Pancreas (tissue), 10 donors: ENCODE results near the gene DTL. TPM values are rescaled to one million over a fixed set of nuclear protein-coding genes. Genes with fewer than 3 reads are reported as not detected.
A peak's percentile ranks its signal among the peaks of the same experiment; 100 is the strongest.

Source experiments
- ATAC-seq, 4 donors: fragments of 200-7000 bp; cut with Tn5 transposase; one replicate each; pipeline versions ENCODE4 v1.8.0 to v1.9.1; 2020; ENCODE audit warnings: mild to moderate bottlenecking in 4 of 4, moderate library complexity in 4 of 4
- DNase-seq, 6 donors: peaks; one replicate each; pipeline ENCODE4 v3.0.0-alpha.2; 2020
- FAIRE-seq: peaks from 2 replicates; lab custom pipeline; 2012; peaks lifted over from hg19 to GRCh38; lab: Jason Lieb, UNC
- H3K27ac ChIP-seq, 4 donors: fragments of 200-600 bp; sonication (generic); 1 replicate in 3 of 4; 2 replicates in 1 of 4; pipeline versions ENCODE4 v1.5.0 to v1.8.0; 2020
- H3K27me3 ChIP-seq, 4 donors: fragments of 200-600 bp; one replicate each; pipeline ENCODE4 v1.8.0; 2021
- H3K36me3 ChIP-seq, 3 donors: fragments of 200-600 bp; sonication (generic) in 1 of 3; one replicate each; pipeline versions ENCODE4 v1.5.0 to v1.8.0; 2020 to 2021
- H3K4me1 ChIP-seq, 3 donors: fragments of 200-600 bp; one replicate each; pipeline ENCODE4 v1.8.0; 2021
- H3K4me3 ChIP-seq, 4 donors: fragments of 200-600 bp; sonication (generic) in 2 of 4; one replicate each; pipeline versions ENCODE4 v1.5.0 to v1.8.0; 2020 to 2021
- H3K9me3 ChIP-seq, 4 donors: fragments of 200-600 bp; one replicate each; pipeline ENCODE4 v1.8.0; 2021
- CTCF ChIP-seq, 4 donors: fragments of 200-600 bp; sonication (generic) in 3 of 4; IDR thresholded peaks; one replicate each; pipeline versions ENCODE4 v1.5.0 to v1.8.0; 2021; ENCODE audit warnings: antibody characterized with exemption in 4 of 4
- WGBS, 2 donors: extraction: QIAGEN DNeasy Blood & Tissue Kit; methylation state at CpG; one replicate each; pipeline ENCODE4 v1.1.7; 2013; 5-methylcytosine and 5-hydroxymethylcytosine counted together
- intact Hi-C, 3 donors: fragments of 100-400 bp; cut with DNase I; formaldehyde crosslinking; loops; one replicate each; pipeline versions ENCODE4 v1.11.1 to v1.14.2; 2022
- polyA plus RNA-seq, 2 donors: library from polyadenylated mRNA; stranded (reverse); fragments of 200-250 nt; gene quantifications; one replicate each; pipeline ENCODE4 v1.2.3, GENCODE V29; 2013
- total RNA-seq, 6 donors: library from RNA; stranded (reverse); fragmentation: NEBNext Ultra II Directional in 4 of 6; extraction: Animal tissue kit (Norgen Biotek cat#: 25700) in 4 of 6; gene quantifications; one replicate each; pipeline versions ENCODE4 v1.2.1 to v1.2.4, GENCODE V29; 2021 to 2023
- donor health status: healthy with polysubstance abuse.
- donor health status: DM: no; HTN: no; CAD: no; lungs with moderate emphysema.
- donor health status: DM: no; HTN: no; CAD: no.
- donor health status: control.
- donor health status: control.
- donor health status: Bipolar disorder and iron deficiency.
- donor health status: DM: yes; HTN: yes; CAD: no.
- donor health status: DM: no; HTN: no; CAD: no.
- donor health status: DM: no; HTN: no; CAD: no.
- donor health status: DM: yes; HTN: yes; CAD: no.

Gene DTL
- total and polyA plus RNA-seq, 8 donors = 0.05 to 1.1 (median 0.49) TPM

- TF ChIP-seq CTCF (IDR thresholded peaks at IDR 0.05) = no peak
- FAIRE-seq (no peak), DNase-seq (no peak), ATAC-seq (no peak)
- Histone ChIP-seq H3K36me3 (no peaks in the 10 kb centered on the region), H3K4me1 (no peaks in the 10 kb centered on the region), H3K27ac (no peak overlapping the region), H3K4me3 (no peak overlapping the region), H3K9me3 (no peaks in the 10 kb centered on the region), H3K27me3 (no peaks in the 10 kb centered on the region)
- WGBS, 2 donors = 94 to 98% methylated on average over 2 of the region's 2 CpGs
- intact Hi-C loops = no loop called here
Measured at GRCh38 chr1:212135166-212135565, 99.6 kb downstream of the DTL start.

GRCh38 chr1:212137854-212138253, 102.3 kb downstream of the DTL start:
- ATAC-seq (no peak), FAIRE-seq (no peak), DNase-seq (no peak)
- TF ChIP-seq CTCF (IDR thresholded peaks at IDR 0.05) = no peak
- Histone ChIP-seq H3K9me3 (no peaks in the 10 kb centered on the region), H3K27ac (no peak overlapping the region), H3K27me3 (no peaks in the 10 kb centered on the region), H3K36me3 (no peaks in the 10 kb centered on the region), H3K4me3 (no peak overlapping the region), H3K4me1 (no peaks in the 10 kb centered on the region)
- intact Hi-C loops = no loop called here
- WGBS, 2 donors = 68 to 70% methylated on average over 1 of the region's 1 CpG

GRCh38 chr1:212138457-212138856, 102.9 kb downstream of the DTL start:
- Histone ChIP-seq H3K9me3 (no peaks in the 10 kb centered on the region), H3K36me3 (no peaks in the 10 kb centered on the region), H3K27me3 (no peaks in the 10 kb centered on the region), H3K27ac (no peak overlapping the region), H3K4me1 (no peaks in the 10 kb centered on the region), H3K4me3 (no peak overlapping the region)
- intact Hi-C loops = no loop called here
- peak; percentile 56 to 87 (median 76) for ATAC-seq
- FAIRE-seq = no peak
- peak in 1 of 6 donors; percentile 30 for DNase-seq
- no peak for TF ChIP-seq CTCF (IDR thresholded peaks at IDR 0.05)
- WGBS, 2 donors = 63 to 69% methylated on average over 5 of the region's 5 CpGs

- 78 to 79% methylated on average over 3 of the region's 3 CpGs for WGBS, 2 donors
- Histone ChIP-seq H3K4me1 (no peaks in the 10 kb centered on the region), H3K4me3 (no peak overlapping the region), H3K27me3 (no peaks in the 10 kb centered on the region), H3K36me3 (no peaks in the 10 kb centered on the region), H3K9me3 (no peaks in the 10 kb centered on the region), H3K27ac (no peak overlapping the region)
- ATAC-seq = no peak
- no peak for TF ChIP-seq CTCF (IDR thresholded peaks at IDR 0.05)
- DNase-seq = peak in 1 of 6 donors; percentile 58
- FAIRE-seq = no peak
- intact Hi-C loops = no loop called here
Measured at GRCh38 chr1:212139526-212140135, 104.1 kb downstream of the DTL start.

- WGBS, 2 donors = 95 to 96% methylated on average over 4 of the region's 4 CpGs
- Histone ChIP-seq H3K27ac (no peak overlapping the region), H3K27me3 (no peaks in the 10 kb centered on the region), H3K36me3 (no peaks in the 10 kb centered on the region), H3K4me3 (no peak overlapping the region), H3K9me3 (no peaks in the 10 kb centered on the region), H3K4me1 (no peaks in the 10 kb centered on the region)
- intact Hi-C loops = no loop called here
- ATAC-seq = no peak
- FAIRE-seq = no peak
- no peak for TF ChIP-seq CTCF (IDR thresholded peaks at IDR 0.05)
- DNase-seq = no peak
Measured at GRCh38 chr1:212141404-212141803, 105.9 kb downstream of the DTL start.
